ENCODE measurements around the gene PCDHA8. TPM values are rescaled to one million over a fixed set of nuclear protein-coding genes. Genes with fewer than 3 reads are reported as not detected.
"Not testable (repeated sequence)": the region's sequence is repeated elsewhere in the genome, so short reads cannot be mapped to it uniquely, and the experiment has no call there.

The PCDHA8 gene
- total RNA-seq, 4 donors from 2014 or later = 5.0 TPM; not detected in 3

DNA sequence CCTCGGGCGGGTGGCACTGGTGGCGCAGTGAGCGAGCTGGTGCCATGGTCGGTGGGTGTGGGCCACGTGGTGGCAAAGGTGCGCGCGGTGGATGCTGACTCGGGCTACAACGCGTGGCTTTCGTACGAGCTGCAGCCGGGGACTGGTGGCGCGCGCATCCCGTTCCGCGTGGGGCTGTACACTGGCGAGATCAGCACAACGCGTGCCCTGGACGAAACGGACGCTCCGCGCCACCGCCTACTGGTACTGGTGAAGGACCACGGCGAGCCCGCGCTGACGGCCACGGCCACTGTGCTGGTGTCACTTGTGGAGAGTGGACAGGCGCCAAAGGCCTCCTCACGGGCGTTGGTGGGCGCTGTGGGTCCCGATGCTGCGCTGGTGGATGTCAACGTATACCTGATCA, 32.1 kb upstream of the PCDHA8 start:
- no peaks in the 10 kb centered on the region for H3K27me3 ChIP-seq
- DNase-seq = no peak
- TF ChIP-seq POLR2A (IDR thresholded peaks at IDR 0.05) = no peak
- TF ChIP-seq, protein P1, sequence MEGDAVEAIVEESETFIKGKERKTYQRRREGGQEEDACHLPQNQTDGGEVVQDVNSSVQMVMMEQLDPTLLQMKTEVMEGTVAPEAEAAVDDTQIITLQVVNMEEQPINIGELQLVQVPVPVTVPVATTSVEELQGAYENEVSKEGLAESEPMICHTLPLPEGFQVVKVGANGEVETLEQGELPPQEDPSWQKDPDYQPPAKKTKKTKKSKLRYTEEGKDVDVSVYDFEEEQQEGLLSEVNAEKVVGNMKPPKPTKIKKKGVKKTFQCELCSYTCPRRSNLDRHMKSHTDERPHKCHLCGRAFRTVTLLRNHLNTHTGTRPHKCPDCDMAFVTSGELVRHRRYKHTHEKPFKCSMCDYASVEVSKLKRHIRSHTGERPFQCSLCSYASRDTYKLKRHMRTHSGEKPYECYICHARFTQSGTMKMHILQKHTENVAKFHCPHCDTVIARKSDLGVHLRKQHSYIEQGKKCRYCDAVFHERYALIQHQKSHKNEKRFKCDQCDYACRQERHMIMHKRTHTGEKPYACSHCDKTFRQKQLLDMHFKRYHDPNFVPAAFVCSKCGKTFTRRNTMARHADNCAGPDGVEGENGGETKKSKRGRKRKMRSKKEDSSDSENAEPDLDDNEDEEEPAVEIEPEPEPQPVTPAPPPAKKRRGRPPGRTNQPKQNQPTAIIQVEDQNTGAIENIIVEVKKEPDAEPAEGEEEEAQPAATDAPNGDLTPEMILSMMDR (IDR thresholded peaks at IDR 0.05) = no peak
- H3K4me1 ChIP-seq = no peaks in the 10 kb centered on the region
- no peaks in the 10 kb centered on the region for H3K36me3 ChIP-seq
- no peak overlapping the region for H3K27ac ChIP-seq
- H3K4me3 ChIP-seq = no peak overlapping the region
- H3K9me3 ChIP-seq = peaks cover 0 to 19% (median 0%) of the 10 kb centered on the region in 4 donors

DNA sequence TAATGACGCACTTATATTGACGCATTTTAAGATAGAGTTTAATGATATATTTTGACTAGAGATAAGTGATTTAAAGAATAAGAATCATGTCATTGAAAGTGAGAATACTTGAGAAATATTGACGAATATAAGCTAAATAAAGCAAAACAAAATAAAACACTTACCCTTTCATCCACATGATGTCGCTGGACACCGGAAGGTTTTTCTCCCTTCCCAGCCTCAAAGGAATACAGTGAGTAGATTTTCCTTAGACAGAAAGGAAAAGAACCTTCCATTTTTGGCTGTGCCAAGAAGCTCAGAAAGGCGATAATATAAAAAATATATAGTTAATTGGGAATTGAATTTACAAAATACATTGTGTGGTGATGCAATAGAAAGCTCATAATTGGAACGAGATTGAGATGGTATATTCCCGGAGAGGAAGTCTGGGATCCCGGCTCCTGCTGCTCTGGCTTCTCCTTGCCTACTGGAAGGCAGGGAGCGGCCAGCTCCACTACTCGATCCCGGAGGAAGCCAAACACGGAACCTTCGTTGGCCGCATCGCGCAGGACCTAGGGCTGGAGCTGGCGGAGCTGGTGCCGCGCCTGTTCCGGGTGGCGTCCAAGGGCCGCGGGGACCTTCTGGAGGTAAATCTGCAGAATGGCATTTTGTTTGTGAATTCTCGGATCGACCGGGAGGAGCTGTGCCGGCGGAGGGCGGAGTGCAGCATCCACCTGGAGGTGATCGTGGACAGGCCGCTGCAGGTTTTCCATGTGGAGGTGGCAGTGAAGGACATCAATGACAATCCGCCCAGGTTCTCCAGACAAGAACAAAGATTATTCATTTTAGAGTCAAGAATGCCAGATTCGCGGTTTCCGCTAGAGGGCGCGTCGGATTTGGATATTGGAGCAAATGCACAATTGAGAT, 19.4 kb upstream of the PCDHA8 start, which contains the start of gene PCDHA5:
PCDHA5 (plus strand) TSS at position 239 of the 906 bp plus-strand sequence.
- TF ChIP-seq, protein P1 (IDR thresholded peaks at IDR 0.05) = peak in 1 of 6 experiments; percentile 12
- no peak for TF ChIP-seq POLR2A (IDR thresholded peaks at IDR 0.05)
- no peaks in the 10 kb centered on the region for H3K27me3 ChIP-seq
- peaks cover 0 to 15% (median 0%) of the 10 kb centered on the region in 4 donors for H3K9me3 ChIP-seq
- H3K4me1 ChIP-seq = no peaks in the 10 kb centered on the region
- no peaks in the 10 kb centered on the region for H3K36me3 ChIP-seq
- no peak for DNase-seq
- no peak within 1 kb of the TSS for H3K27ac ChIP-seq
- peak within 1 kb of the TSS in 1 of 4 donors; percentile 6 for H3K4me3 ChIP-seq

DNA sequence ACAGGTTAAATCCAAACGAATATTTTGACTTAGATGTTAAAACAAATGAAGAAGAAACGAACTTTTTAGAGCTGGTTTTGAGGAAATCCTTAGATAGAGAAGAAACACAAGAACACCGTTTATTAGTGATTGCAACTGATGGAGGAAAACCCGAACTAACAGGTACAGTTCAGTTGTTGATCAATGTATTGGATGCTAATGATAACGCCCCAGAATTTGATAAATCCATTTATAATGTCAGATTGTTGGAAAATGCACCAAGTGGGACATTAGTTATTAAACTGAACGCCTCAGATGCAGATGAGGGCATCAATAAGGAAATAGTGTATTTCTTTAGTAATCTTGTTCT, 18.7 kb upstream of the PCDHA8 start:
- H3K27me3 ChIP-seq = no peaks in the 10 kb centered on the region
- no peak overlapping the region for H3K27ac ChIP-seq
- H3K4me1 ChIP-seq = no peaks in the 10 kb centered on the region
- peaks cover 0 to 15% (median 0%) of the 10 kb centered on the region in 4 donors for H3K9me3 ChIP-seq
- TF ChIP-seq, protein P1 (IDR thresholded peaks at IDR 0.05) = no peak
- TF ChIP-seq POLR2A (IDR thresholded peaks at IDR 0.05) = no peak
- H3K36me3 ChIP-seq = no peaks in the 10 kb centered on the region
- no peak for DNase-seq
- no peak overlapping the region for H3K4me3 ChIP-seq

DNA sequence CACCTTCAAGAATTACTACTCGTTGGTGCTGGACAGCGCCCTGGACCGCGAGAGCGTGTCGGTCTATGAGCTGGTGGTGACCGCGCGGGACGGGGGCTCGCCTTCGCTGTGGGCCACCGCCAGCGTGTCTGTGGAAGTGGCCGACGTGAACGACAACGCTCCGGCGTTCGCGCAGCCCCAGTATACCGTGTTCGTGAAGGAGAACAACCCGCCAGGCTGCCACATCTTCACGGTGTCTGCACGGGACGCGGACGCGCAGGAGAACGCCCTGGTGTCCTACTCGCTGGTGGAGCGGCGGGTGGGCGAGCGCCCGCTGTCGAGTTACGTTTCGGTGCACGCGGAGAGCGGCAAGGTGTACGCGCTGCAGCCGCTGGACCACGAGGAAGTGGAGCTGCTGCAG, 18.0 kb upstream of the PCDHA8 start:
- DNase-seq, H3K4me3 ChIP-seq, H3K27me3 ChIP-seq, H3K27ac ChIP-seq, H3K36me3 ChIP-seq, H3K4me1 ChIP-seq: not testable (repeated sequence)
- H3K9me3 ChIP-seq = peaks cover 0 to 17% (median 0%) of the 10 kb centered on the region in 4 donors

DNA sequence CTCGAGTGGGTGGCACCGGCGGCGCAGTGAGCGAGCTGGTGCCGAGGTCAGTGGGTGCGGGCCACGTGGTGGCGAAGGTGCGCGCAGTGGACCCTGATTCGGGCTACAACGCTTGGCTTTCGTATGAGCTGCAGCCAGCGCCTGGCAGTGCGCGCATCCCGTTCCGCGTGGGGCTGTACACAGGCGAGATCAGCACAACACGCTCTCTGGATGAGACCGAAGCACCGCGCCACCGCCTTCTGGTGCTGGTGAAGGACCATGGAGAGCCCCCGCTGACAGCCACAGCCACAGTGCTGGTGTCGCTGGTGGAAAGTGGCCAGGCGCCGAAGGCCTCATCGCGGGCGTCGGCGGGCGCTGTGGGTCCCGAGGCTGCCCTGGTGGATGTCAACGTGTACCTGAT, 17.5 kb upstream of the PCDHA8 start:
- Histone ChIP-seq H3K27me3 (no peaks in the 10 kb centered on the region), H3K9me3 (peaks cover 0 to 22% (median 0%) of the 10 kb centered on the region in 4 donors), H3K27ac (no peak overlapping the region), H3K4me1 (no peaks in the 10 kb centered on the region), H3K36me3 (no peaks in the 10 kb centered on the region), H3K4me3 (no peak overlapping the region)
- no peak for TF ChIP-seq POLR2A (IDR thresholded peaks at IDR 0.05)
- TF ChIP-seq, protein P1 (IDR thresholded peaks at IDR 0.05) = no peak
- DNase-seq = no peak

DNA sequence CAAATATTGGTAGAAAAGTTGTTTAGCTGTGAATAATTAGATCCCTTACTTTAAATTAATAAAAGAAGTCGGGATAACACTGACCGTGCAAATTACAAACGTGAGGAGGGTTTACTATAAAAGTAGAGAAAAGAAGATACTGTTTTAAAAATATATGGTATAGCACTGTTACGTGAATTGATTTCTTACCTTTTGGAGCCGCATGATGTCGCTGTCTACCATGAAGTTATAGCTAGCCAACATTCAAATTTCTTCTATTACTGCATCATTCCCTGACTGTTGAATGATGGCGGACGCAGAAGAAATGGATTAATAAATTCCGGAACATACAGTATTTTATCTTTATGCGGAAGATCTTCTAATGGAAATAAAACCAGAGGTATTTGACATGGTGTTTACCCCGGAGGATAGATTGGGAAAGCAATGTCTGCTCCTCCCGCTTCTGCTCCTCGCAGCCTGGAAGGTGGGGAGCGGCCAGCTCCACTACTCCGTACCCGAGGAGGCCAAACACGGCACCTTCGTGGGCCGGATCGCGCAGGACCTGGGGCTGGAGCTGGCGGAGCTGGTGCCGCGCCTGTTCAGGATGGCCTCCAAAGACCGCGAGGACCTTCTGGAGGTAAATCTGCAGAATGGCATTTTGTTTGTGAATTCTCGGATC, 13.2 kb upstream of the PCDHA8 start, which contains the start of gene PCDHA6:
PCDHA6 (plus strand) TSS at position 257 of the 658 bp plus-strand sequence; CDS start at position 389, 132 bp downstream.
- H3K27me3 ChIP-seq = no peaks in the 10 kb centered on the region
- H3K36me3 ChIP-seq = no peaks in the 10 kb centered on the region
- peaks cover 0 to 34% (median 5%) of the 10 kb centered on the region in 4 donors for H3K9me3 ChIP-seq
- no peak for DNase-seq
- TF ChIP-seq, protein P1 (IDR thresholded peaks at IDR 0.05) = no peak
- no peak for TF ChIP-seq POLR2A (IDR thresholded peaks at IDR 0.05)
- H3K27ac ChIP-seq = no peak within 1 kb of the TSS
- no peak within 1 kb of the TSS for H3K4me3 ChIP-seq
- H3K4me1 ChIP-seq = no peaks in the 10 kb centered on the region
